Spleen (tissue), 11 donors: ENCODE results near the gene ZNF90. TPM values are rescaled to one million over a fixed set of nuclear protein-coding genes. Genes with fewer than 3 reads are reported as not detected.

Experiments
- DNase-seq: peaks from one replicate; pipeline ENCODE4 v3.0.0-alpha.2; 2020
- H3K27ac ChIP-seq, 8 donors: fragments of 200-600 bp; sonication (generic) in 7 of 8; 1 replicate in 4 of 8; 2 replicates in 4 of 8; pipeline versions ENCODE4 v1.5.0 to v1.8.0; 2016 to 2021; ENCODE audit warnings: inconsistent platforms in 4 of 8, mild to moderate bottlenecking in 4 of 8, moderate library complexity in 1 of 8
- H3K27me3 ChIP-seq, 7 donors: fragments of 200-600 bp; sonication (generic) in 6 of 7; replicated peaks in 1 of 7; 1 replicate in 4 of 7; 2 replicates in 3 of 7; pipeline versions ENCODE4 v1.5.0 to v1.8.0; 2016 to 2021; ENCODE audit warnings: inconsistent platforms in 3 of 7, mild to moderate bottlenecking in 1 of 7
- H3K36me3 ChIP-seq, 6 donors: fragments of 200-600 bp; sonication (generic) in 5 of 6; 1 replicate in 4 of 6; 2 replicates in 2 of 6; pipeline versions ENCODE4 v1.5.0 to v1.8.0; 2016 to 2021; ENCODE audit warnings: inconsistent platforms in 2 of 6
- H3K4me1 ChIP-seq, 6 donors: fragments of 200-600 bp; sonication (generic) in 5 of 6; 1 replicate in 3 of 6; 2 replicates in 3 of 6; pipeline versions ENCODE4 v1.5.0 to v1.8.0; 2016 to 2021; ENCODE audit warnings: inconsistent platforms in 3 of 6
- H3K4me3 ChIP-seq, 8 donors: fragments of 200-600 bp; sonication (generic) in 7 of 8; 1 replicate in 4 of 8; 2 replicates in 4 of 8; pipeline versions ENCODE4 v1.5.0 to v1.8.0; 2016 to 2021; ENCODE audit warnings: inconsistent platforms in 4 of 8, mild to moderate bottlenecking in 4 of 8, moderate library complexity in 2 of 8
- H3K9me3 ChIP-seq, 8 donors: fragments of 200-600 bp; sonication (generic) in 7 of 8; 1 replicate in 4 of 8; 2 replicates in 4 of 8; pipeline versions ENCODE4 v1.5.0 to v1.8.0; 2016 to 2021; ENCODE audit warnings: inconsistent platforms in 4 of 8
- CTCF ChIP-seq, 11 experiments: fragments of 200-600 bp in 7 of 11; fragments of 450-650 bp in 4 of 11; sonication (generic) in 4 of 11; IDR thresholded peaks in 8 of 11; conservative IDR thresholded peaks in 3 of 11; 1 replicate in 7 of 11; 2 replicates in 4 of 11; pipeline versions ENCODE4 v1.4.0 to v1.8.0; 2016 to 2021; ENCODE audit warnings: antibody characterized with exemption in 11 of 11, inconsistent platforms in 4 of 11, mild to moderate bottlenecking in 1 of 11
- POLR2A ChIP-seq, 3 donors: fragments of 450-650 bp; IDR thresholded peaks; one replicate each; pipeline ENCODE4 v1.5.1; 2017; ENCODE audit warnings: antibody characterized with exemption in 3 of 3, mild to moderate bottlenecking in 1 of 3
- POLR2AphosphoS5 ChIP-seq, 3 donors: sonication (generic); formaldehyde crosslinking; IDR thresholded peaks; one replicate each; pipeline ENCODE4 v1.5.1; 2017; ENCODE audit warnings: antibody characterized with exemption in 3 of 3
- WGBS, 5 donors: extraction: QIAGEN DNeasy Blood & Tissue Kit in 3 of 5; methylation state at CpG; one replicate each; pipeline versions ENCODE4 v1.1.5 to v1.1.7; 2013 to 2018; 5-methylcytosine and 5-hydroxymethylcytosine counted together
- intact Hi-C: fragments of 100-400 bp; cut with DNase I; formaldehyde crosslinking; loops from one replicate; pipeline ENCODE4 v1.15.0; 2023; ENCODE audit warnings: low total_unique reads
- polyA plus RNA-seq, 3 donors: library from polyadenylated mRNA; stranded (reverse); fragments of 200-250 nt; gene quantifications; one replicate each; pipeline ENCODE4 v1.2.1, GENCODE V29; 2013
- total RNA-seq, 7 donors: library from RNA; depleted of rRNA in 3 of 7; stranded (reverse); fragments of >200 nt in 3 of 7; fragmentation: NEBNext Ultra II Directional in 4 of 7; extraction: Animal tissue kit (Norgen Biotek cat#: 25700) in 4 of 7; gene quantifications; one replicate each; pipeline versions ENCODE4 v1.1.0 to v1.2.1, GENCODE V29; 2016 to 2021
- donor health status: healthy with polysubstance abuse.
- donor health status: DM: no; HTN: no; CAD: no; lungs with moderate emphysema.
- donor health status: DM: no; HTN: no; CAD: no.
- donor health status: Bipolar disorder and iron deficiency.
- donor health status: healthy.
- donor health status: DM: no; HTN: no; CAD: no.
- donor health status: DM: yes; HTN: yes; CAD: no.

Gene ZNF90
- total and polyA plus RNA-seq, 10 donors, result 2.7 to 12.3 (median 4.6) TPM

- intact Hi-C loops, result no loop called here
- peak; percentile 78 for DNase-seq
- Histone ChIP-seq H3K27me3 (no peaks in the 10 kb centered on the region), H3K36me3 (no peaks in the 10 kb centered on the region), H3K9me3 (peaks cover 0 to 18% (median 3%) of the 10 kb centered on the region in 8 donors), H3K4me1 (peaks cover 1 to 29% (median 14%) of the 10 kb centered on the region in 6 donors), H3K27ac (peak overlapping the region in 3 of 8 donors; percentile 12 to 57 (median 32)), H3K4me3 (no peak overlapping the region)
- TF ChIP-seq POLR2AphosphoS5 (IDR thresholded peaks at IDR 0.05) (no peak), POLR2A (IDR thresholded peaks at IDR 0.05) (no peak), CTCF (IDR thresholded peaks at IDR 0.05 in 8 of 11, conservative IDR thresholded peaks at IDR 0.05 in 3 of 11) (no peak)
- 36 to 66% (median 55%) methylated on average over 3 of the region's 3 CpGs for WGBS, 5 donors
Measured at GRCh38 chr19:20162821-20163220, 85.0 kb downstream of the ZNF90 start.

GRCh38 chr19:20164456-20164855, 86.7 kb downstream of the ZNF90 start:
- Histone ChIP-seq H3K27ac (no peak overlapping the region), H3K4me3 (no peak overlapping the region), H3K9me3 (peaks cover 0 to 24% (median 3%) of the 10 kb centered on the region in 8 donors), H3K4me1 (peaks cover 7 to 42% (median 20%) of the 10 kb centered on the region in 6 donors), H3K27me3 (no peaks in the 10 kb centered on the region), H3K36me3 (peaks cover 0 to 7% (median 0%) of the 10 kb centered on the region in 6 donors)
- WGBS, 5 donors, result 81 to 96% (median 92%) methylated on average over 1 of the region's 1 CpG
- DNase-seq, result no peak
- intact Hi-C loops, result no loop called here
- TF ChIP-seq POLR2A (IDR thresholded peaks at IDR 0.05) (no peak), CTCF (IDR thresholded peaks at IDR 0.05 in 8 of 11, conservative IDR thresholded peaks at IDR 0.05 in 3 of 11) (no peak), POLR2AphosphoS5 (IDR thresholded peaks at IDR 0.05) (no peak)

GRCh38 chr19:20165971-20166592, 88.3 kb downstream of the ZNF90 start:
- Histone ChIP-seq H3K4me1 (peaks cover 7 to 42% (median 20%) of the 10 kb centered on the region in 6 donors), H3K9me3 (peaks cover 0 to 35% (median 8%) of the 10 kb centered on the region in 8 donors), H3K27ac (peak overlapping the region in 3 of 8 donors; percentile 18 to 87 (median 85)), H3K36me3 (peaks cover 0 to 22% (median 9%) of the 10 kb centered on the region in 6 donors), H3K4me3 (no peak overlapping the region), H3K27me3 (no peaks in the 10 kb centered on the region)
- 91 to 96% (median 94%) methylated on average over 7 of the region's 7 CpGs for WGBS, 5 donors
- TF ChIP-seq POLR2AphosphoS5 (IDR thresholded peaks at IDR 0.05) (no peak), CTCF (IDR thresholded peaks at IDR 0.05 in 8 of 11, conservative IDR thresholded peaks at IDR 0.05 in 3 of 11) (no peak)
- intact Hi-C loops, result no loop called here
- no peak for DNase-seq

- Histone ChIP-seq H3K36me3 (peaks cover 0 to 32% (median 19%) of the 10 kb centered on the region in 6 donors), H3K4me3 (peak within 1 kb of the TSS; percentile 57 to 94 (median 68)), H3K27ac (peak within 1 kb of the TSS; percentile 38 to 94 (median 84)), H3K27me3 (no peaks in the 10 kb centered on the region), H3K9me3 (peaks cover 0 to 38% (median 11%) of the 10 kb centered on the region in 8 donors), H3K4me1 (peaks cover 7 to 39% (median 20%) of the 10 kb centered on the region in 6 donors)
- DNase-seq, result peak; percentile 93
- intact Hi-C loops, result no loop called here
- 0 to 9% (median 1%) methylated on average over 13 to 25 of the region's 25 CpGs for WGBS, 5 donors
- TF ChIP-seq CTCF (IDR thresholded peaks at IDR 0.05 in 8 of 11, conservative IDR thresholded peaks at IDR 0.05 in 3 of 11), result no peak
- TF ChIP-seq POLR2AphosphoS5 (IDR thresholded peaks at IDR 0.05), result peak; percentile 82 to 93 (median 91)
Measured at GRCh38 chr19:20167020-20167644, 89.3 kb downstream of the ZNF90 start, which contains the start of gene ZNF486. Gene ZNF486 (plus strand): TSS chr19:20167214. CDS start chr19:20167331, 117 bp downstream.
